Upper lobe of right lung (tissue), 1 donor: ENCODE measurements around the gene H2BK1. TPM values are rescaled to one million over a fixed set of nuclear protein-coding genes. Genes with fewer than 3 reads are reported as not detected.

ENCODE experiments used
- ATAC-seq: fragments of 200-7000 bp; cut with Tn5 transposase; one replicate; pipeline ENCODE4 v1.9.1; 2020; ENCODE audit warnings: mild to moderate bottlenecking, moderate library complexity
- DNase-seq: peaks from one replicate; pipeline ENCODE4 v3.0.0-alpha.2; 2020
- H3K27ac ChIP-seq: fragments of 200-600 bp; one replicate; pipeline ENCODE4 v1.8.0; 2022
- H3K27me3 ChIP-seq: fragments of 200-600 bp; one replicate; pipeline ENCODE4 v1.8.0; 2022; ENCODE audit warnings: mild to moderate bottlenecking
- H3K36me3 ChIP-seq: fragments of 200-600 bp; one replicate; pipeline ENCODE4 v1.8.0; 2022
- H3K4me1 ChIP-seq: fragments of 200-600 bp; one replicate; pipeline ENCODE4 v1.8.0; 2022
- H3K4me3 ChIP-seq: fragments of 200-600 bp; one replicate; pipeline ENCODE4 v1.8.0; 2022; ENCODE audit warnings: mild to moderate bottlenecking
- H3K9me3 ChIP-seq: fragments of 200-600 bp; one replicate; pipeline ENCODE4 v1.8.0; 2022
- intact Hi-C: fragments of 100-400 bp; cut with DNase I; formaldehyde crosslinking; loops from one replicate; pipeline ENCODE4 v1.11.0; 2022
- total RNA-seq: library from RNA; stranded (reverse); fragmentation: NEBNext Ultra II Directional; extraction: Animal tissue kit (Norgen Biotek cat#: 25700); gene quantifications from one replicate; pipeline ENCODE4 v1.2.1, GENCODE V29; 2021
- TF ChIP-seq, protein P1 (sequence below): fragments of 200-600 bp; IDR thresholded peaks from one replicate; pipeline ENCODE4 v1.8.0; 2022; ENCODE audit warnings: antibody characterized with exemption
- donor health status: DM: no; HTN: yes; CAD: no; lungs with severe emphysema.

H2BK1 gene
- total RNA-seq, 1 donor from 2014 or later, result not detected

DNA sequence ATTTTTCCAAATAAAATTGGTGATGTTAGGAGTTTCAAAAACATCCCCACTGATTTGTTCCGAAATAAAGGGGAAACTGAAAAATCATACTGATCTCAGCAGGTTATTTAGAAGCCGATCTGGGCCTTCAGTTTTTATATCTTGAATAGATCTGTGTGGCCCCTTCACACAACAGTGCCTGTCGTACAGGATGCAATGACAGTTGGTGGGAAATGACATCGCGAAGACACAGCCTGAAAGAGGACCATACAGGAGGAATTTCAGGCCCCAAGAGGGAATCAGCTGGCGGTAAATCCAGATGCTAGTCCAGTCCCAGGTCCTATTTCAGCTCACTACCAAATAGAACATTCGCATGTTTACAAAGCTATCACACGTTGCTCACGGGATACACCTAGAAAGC, 3.0 kb downstream of the H2BK1 start:
- H3K27ac ChIP-seq, result no peak overlapping the region
- H3K36me3 ChIP-seq, result no peaks in the 10 kb centered on the region
- H3K9me3 ChIP-seq, result no peaks in the 10 kb centered on the region
- TF ChIP-seq, protein P1, sequence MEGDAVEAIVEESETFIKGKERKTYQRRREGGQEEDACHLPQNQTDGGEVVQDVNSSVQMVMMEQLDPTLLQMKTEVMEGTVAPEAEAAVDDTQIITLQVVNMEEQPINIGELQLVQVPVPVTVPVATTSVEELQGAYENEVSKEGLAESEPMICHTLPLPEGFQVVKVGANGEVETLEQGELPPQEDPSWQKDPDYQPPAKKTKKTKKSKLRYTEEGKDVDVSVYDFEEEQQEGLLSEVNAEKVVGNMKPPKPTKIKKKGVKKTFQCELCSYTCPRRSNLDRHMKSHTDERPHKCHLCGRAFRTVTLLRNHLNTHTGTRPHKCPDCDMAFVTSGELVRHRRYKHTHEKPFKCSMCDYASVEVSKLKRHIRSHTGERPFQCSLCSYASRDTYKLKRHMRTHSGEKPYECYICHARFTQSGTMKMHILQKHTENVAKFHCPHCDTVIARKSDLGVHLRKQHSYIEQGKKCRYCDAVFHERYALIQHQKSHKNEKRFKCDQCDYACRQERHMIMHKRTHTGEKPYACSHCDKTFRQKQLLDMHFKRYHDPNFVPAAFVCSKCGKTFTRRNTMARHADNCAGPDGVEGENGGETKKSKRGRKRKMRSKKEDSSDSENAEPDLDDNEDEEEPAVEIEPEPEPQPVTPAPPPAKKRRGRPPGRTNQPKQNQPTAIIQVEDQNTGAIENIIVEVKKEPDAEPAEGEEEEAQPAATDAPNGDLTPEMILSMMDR, result no peak
- no peaks in the 10 kb centered on the region for H3K4me1 ChIP-seq
- DNase-seq (no peak), ATAC-seq (no peak)
- intact Hi-C loops, result no loop called here
- H3K27me3 ChIP-seq, result peaks cover 11% of the 10 kb centered on the region
- H3K4me3 ChIP-seq, result no peak overlapping the region

DNA sequence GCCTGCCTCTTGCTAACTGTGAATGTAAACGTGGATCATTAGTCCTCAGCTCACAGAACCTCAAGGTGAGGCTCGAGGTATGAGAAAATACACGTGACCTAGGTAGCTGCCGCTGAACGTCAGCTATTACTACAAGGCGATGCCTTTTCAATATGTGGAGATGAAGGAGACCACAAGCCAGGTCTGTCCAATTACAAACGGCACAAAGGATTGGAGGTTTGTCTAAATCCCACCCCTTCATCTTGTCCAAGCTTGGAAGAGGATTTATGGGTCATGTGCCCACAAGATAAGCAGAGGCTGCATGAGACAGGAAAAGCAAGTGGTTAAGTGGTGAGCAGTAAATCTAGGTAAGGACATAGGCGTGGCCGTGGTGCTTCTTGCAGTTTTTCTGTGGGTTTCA, 3.4 kb downstream of the H2BK1 start:
- Histone ChIP-seq H3K4me3 (no peak overlapping the region), H3K9me3 (no peaks in the 10 kb centered on the region), H3K27ac (no peak overlapping the region), H3K4me1 (no peaks in the 10 kb centered on the region), H3K27me3 (peaks cover 11% of the 10 kb centered on the region), H3K36me3 (no peaks in the 10 kb centered on the region)
- ATAC-seq (no peak), DNase-seq (no peak)
- TF ChIP-seq, protein P1, result no peak
- intact Hi-C loops, result no loop called here

DNA sequence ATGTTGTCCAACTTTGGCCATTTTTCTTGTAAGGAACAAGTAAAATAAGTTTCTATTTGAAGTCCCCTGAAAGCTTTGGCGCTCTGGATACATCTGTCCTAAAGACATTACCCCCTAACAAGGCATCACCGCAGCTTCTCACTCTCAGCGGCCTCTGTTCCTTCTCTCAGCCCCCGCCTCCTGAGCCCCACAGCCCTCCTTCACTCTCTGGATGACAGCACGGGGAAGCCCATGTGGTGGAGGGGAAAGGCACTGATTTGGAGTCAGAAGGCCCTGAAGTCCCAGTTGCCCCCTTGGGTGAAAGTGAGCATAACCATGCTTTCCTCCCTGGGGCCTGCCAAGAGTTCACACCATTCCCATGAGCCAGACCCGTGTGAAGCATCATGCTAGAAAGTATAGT, 4.6 kb downstream of the H2BK1 start:
- intact Hi-C loops, result no loop called here
- TF ChIP-seq, protein P1, result no peak
- H3K9me3 ChIP-seq, result no peaks in the 10 kb centered on the region
- H3K4me3 ChIP-seq, result no peak overlapping the region
- no peak overlapping the region for H3K27ac ChIP-seq
- H3K27me3 ChIP-seq, result peaks cover 11% of the 10 kb centered on the region
- no peak for ATAC-seq
- DNase-seq, result no peak
- H3K36me3 ChIP-seq, result no peaks in the 10 kb centered on the region
- no peaks in the 10 kb centered on the region for H3K4me1 ChIP-seq

DNA sequence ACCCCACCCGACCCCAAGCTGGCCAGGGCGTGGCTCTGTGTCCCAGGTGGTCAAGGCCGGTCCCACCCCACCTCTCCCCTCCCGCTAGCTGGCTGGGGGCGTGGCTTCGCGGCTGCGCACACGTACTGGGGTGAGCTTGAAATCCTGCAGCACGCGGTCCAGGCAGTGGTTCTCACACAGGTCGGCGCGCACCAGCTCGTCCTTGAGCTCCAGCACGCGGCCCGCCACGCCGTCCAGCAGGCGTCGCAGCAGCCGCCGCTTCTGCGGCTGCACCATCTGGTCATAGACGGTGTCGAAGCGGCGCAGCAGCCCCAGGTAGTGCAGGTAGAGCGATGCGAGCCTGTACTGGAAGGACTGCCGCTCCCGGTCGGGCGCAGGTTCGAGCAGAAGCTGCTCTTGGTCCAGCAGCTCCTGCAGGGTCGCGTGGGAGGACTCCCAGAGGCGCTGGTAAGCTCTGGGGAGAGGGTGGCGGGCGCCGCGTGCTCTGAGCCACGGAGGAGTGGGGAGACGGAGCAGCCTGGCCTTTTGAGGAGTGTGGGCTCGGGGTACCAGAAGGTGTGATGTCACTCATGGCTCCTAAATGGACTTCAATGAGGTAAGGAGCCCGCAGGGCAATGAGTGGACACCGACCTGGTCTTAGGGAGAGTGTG, 5.8 kb downstream of the H2BK1 start:
- Histone ChIP-seq H3K27ac (no peak overlapping the region), H3K36me3 (no peaks in the 10 kb centered on the region), H3K4me1 (no peaks in the 10 kb centered on the region), H3K9me3 (no peaks in the 10 kb centered on the region), H3K4me3 (no peak overlapping the region), H3K27me3 (peaks cover 11% of the 10 kb centered on the region)
- DNase-seq (no peak), ATAC-seq (peak; percentile 14)
- TF ChIP-seq, protein P1, result no peak
- intact Hi-C loops, result no loop called here

DNA sequence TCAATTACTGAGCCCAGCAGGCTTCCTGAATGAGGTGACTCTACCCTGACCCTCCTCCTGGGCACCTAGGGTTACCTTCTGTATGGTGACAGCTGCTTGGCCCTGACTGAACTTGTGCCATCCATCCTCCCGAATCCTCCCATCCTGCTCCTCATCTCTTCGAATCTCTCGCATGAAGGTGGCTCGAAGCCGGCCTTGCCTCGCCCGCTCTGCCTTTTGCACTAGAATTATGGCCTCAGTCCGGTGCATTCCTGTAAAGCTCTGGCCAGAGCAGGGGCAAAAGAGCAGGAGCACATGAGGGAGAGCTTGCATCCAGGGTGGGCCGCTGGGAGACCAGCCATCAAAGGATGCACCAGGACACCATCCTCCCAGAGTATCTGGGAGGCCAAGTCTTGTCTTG, 7.5 kb downstream of the H2BK1 start:
- TF ChIP-seq, protein P1, result no peak
- H3K27me3 ChIP-seq, result peaks cover 11% of the 10 kb centered on the region
- intact Hi-C loops, result no loop called here

DNA sequence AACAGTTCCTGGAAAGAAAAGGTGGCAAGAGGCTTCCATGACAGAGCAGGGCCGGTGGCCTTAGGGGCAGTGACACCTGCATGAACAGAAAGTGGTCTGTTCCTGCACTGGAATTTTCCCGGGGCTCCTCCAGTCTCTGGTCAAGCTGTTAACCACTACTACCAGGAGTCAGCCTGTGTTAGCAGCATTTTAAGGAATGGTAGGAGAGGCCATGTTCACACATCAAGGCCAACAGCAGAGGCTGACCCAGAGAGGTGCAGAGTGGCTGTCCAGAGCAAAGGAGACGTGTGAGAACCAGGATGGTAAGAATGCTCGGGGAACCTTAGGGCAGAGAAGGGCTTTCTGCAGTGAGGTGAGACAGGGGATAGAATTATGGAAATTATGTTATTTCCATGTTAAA, 8.5 kb downstream of the H2BK1 start:
- H3K4me1 ChIP-seq, result no peaks in the 10 kb centered on the region
- H3K27me3 ChIP-seq, result peaks cover 11% of the 10 kb centered on the region
- TF ChIP-seq, protein P1, result no peak
- no peaks in the 10 kb centered on the region for H3K9me3 ChIP-seq
- intact Hi-C loops, result no loop called here
- H3K27ac ChIP-seq, result no peak overlapping the region
- no peaks in the 10 kb centered on the region for H3K36me3 ChIP-seq
- H3K4me3 ChIP-seq, result no peak overlapping the region
- DNase-seq (no peak), ATAC-seq (no peak)

More for the DNA sequence above, 7.5 kb downstream of the H2BK1 start:
- no peak overlapping the region for H3K27ac ChIP-seq
- ATAC-seq (no peak), DNase-seq (no peak)
- H3K36me3 ChIP-seq, result no peaks in the 10 kb centered on the region
- no peak overlapping the region for H3K4me3 ChIP-seq
- H3K9me3 ChIP-seq, result no peaks in the 10 kb centered on the region
- no peaks in the 10 kb centered on the region for H3K4me1 ChIP-seq
